M059J (cell line): ENCODE results near the gene C17orf113. TPM values are rescaled to one million over a fixed set of nuclear protein-coding genes. Genes with fewer than 3 reads are reported as not detected.

Source experiments
- DNase-seq: peaks from one replicate; pipeline ENCODE4 v3.0.0-alpha.2; 2012; ENCODE audit warnings: low read depth
- total RNA-seq: library from RNA; depleted of rRNA; stranded (reverse); fragments of >200 nt; shearing (Covaris generic); gene quantifications from 2 replicates; pipeline ENCODE4 v1.2.3, GENCODE V29; 2014; rRNA removed

C17orf113 gene
- 0.17 and 0.44 TPM in 2 replicates for total RNA-seq

GRCh38 chr17:42050393-42051012 is at the start of gene C17orf113:
Gene C17orf113 (minus strand): TSS chr17:42050601. CDS start chr17:42043376, 7,225 bp downstream.
- DNase-seq = peak; percentile 34

GRCh38 chr17:42098730-42099399 is 48.5 kb upstream of the C17orf113 start:
- DNase-seq = no peak

GRCh38 chr17:42097691-42098631 is 47.6 kb upstream of the C17orf113 start, which contains the start of gene ZNF385C:
Gene ZNF385C (minus strand): TSS chr17:42098473. CDS start chr17:42063056, 35,417 bp downstream.
- DNase-seq = no peak

GRCh38 chr17:42096360-42097111 is 46.1 kb upstream of the C17orf113 start:
- no peak for DNase-seq

GRCh38 chr17:42094375-42095069 is 44.1 kb upstream of the C17orf113 start:
- DNase-seq = no peak

GRCh38 chr17:42092939-42093338 is 42.5 kb upstream of the C17orf113 start:
- DNase-seq = no peak

GRCh38 chr17:42090964-42091790 is 40.8 kb upstream of the C17orf113 start:
- no peak for DNase-seq

GRCh38 chr17:42088736-42089135 is 38.3 kb upstream of the C17orf113 start:
- DNase-seq = no peak

- DNase-seq = no peak
These were observed 37.6 kb upstream of the C17orf113 start for GRCh38 chr17:42087736-42088705.

- no peak for DNase-seq
These were observed 36.8 kb upstream of the C17orf113 start for GRCh38 chr17:42087042-42087701.

GRCh38 chr17:42081516-42082129 is 31.2 kb upstream of the C17orf113 start:
- no peak for DNase-seq

- no peak for DNase-seq
These were observed 29.1 kb upstream of the C17orf113 start for GRCh38 chr17:42079541-42079940.

GRCh38 chr17:42078396-42079043 is 28.1 kb upstream of the C17orf113 start:
- no peak for DNase-seq

GRCh38 chr17:42077755-42078154 is 27.4 kb upstream of the C17orf113 start:
- DNase-seq = no peak

GRCh38 chr17:42076797-42077559 is 26.6 kb upstream of the C17orf113 start:
- no peak for DNase-seq

- no peak for DNase-seq
These were observed 25.4 kb upstream of the C17orf113 start for GRCh38 chr17:42075789-42076188.
